HCT116 (cell line): ENCODE data around the gene FLT3LG. TPM values are rescaled to one million over a fixed set of nuclear protein-coding genes. Genes with fewer than 3 reads are reported as not detected.
"Not testable (repeated sequence)": the region's sequence is repeated elsewhere in the genome, so short reads cannot be mapped to it uniquely, and the experiment has no call there.

ENCODE experiments used
- ATAC-seq: fragments of 200-7000 bp; cut with Tn5 transposase; 2 replicates; pipeline ENCODE4 v1.9.1; 2020; ENCODE audit warnings: mild to moderate bottlenecking, moderate library complexity
- BruUV-seq: library from RNA; stranded (reverse); fragments of 400-500 nt; replicated peaks from 2 replicates; lab custom pipeline; 2021; lab: Mats Ljungman, UMichigan
- CTCF ChIA-PET: fragments of 300-600 bp; sonication (Branson Sonifier 250); formaldehyde crosslinking; loops from one replicate; lab custom pipeline; 2021; ENCODE audit warnings: antibody characterized with exemption; lab: Charles Lee
- POLR2A ChIA-PET: fragments of 300-600, 350-600 bp; sonication (Branson Sonifier 250); formaldehyde crosslinking; loops from one replicate; lab custom pipeline; 2021; ENCODE audit warnings: antibody characterized with exemption; lab: Charles Lee
- RAD21 ChIA-PET, 2 experiments: fragments of 300-600 bp; sonication (Branson Sonifier 250); formaldehyde crosslinking; loops; one replicate each; lab custom pipeline; 2023; ENCODE audit warnings: low total read pairs in 2 of 2; ENCODE audit not compliant: uncharacterized antibody in 2 of 2, unreplicated experiment in 2 of 2, low non-redundant PET in 1 of 2; lab: Charles Lee
- DNase-seq: peaks from one replicate; pipeline ENCODE4 v3.0.0-alpha.2; 2010; ENCODE audit warnings: low read depth, low spot score
- H2AFZ ChIP-seq: fragments of 200-600 bp; shearing (Covaris generic), sonication (generic); 2 replicates; pipeline ENCODE4 v1.6.1; 2017; ENCODE audit warnings: low read depth, mixed run types, mixed read lengths, antibody characterized with exemption, low read length; ENCODE audit not compliant: poor library complexity, severe bottlenecking
- H3K27ac ChIP-seq: 2 replicates; pipeline ENCODE4 v1.5.1; 2012; ENCODE audit warnings: low read depth, low read length
- H3K27me3 ChIP-seq: fragments of 200-600 bp; sonication (generic); 2 replicates; pipeline ENCODE4 v1.6.1; 2016; ENCODE audit warnings: mixed run types, low read length, mixed read lengths; ENCODE audit not compliant: insufficient read depth
- H3K36me3 ChIP-seq, 2 experiments: fragments of 200-500 bp in 1 of 2; fragments of 200-600 bp in 1 of 2; sonication (Bioruptor generic) in 1 of 2; sonication (generic) in 1 of 2; 2 replicates each; pipeline versions ENCODE4 v1.5.1 to v1.6.1; 2014 to 2016; ENCODE audit warnings: low read length in 2 of 2, inconsistent platforms in 1 of 2, mixed read lengths in 1 of 2, mixed run types in 1 of 2; ENCODE audit not compliant: insufficient read depth in 2 of 2, control insufficient read depth in 1 of 2
- H3K4me1 ChIP-seq, 2 experiments: fragments of 200-600 bp in 1 of 2; sonication (generic) in 1 of 2; 2 replicates each; pipeline versions ENCODE4 v1.5.1 to v1.6.1; 2012 to 2017; ENCODE audit warnings: low read length in 2 of 2, inconsistent platforms in 1 of 2, mild to moderate bottlenecking in 1 of 2, mixed read lengths in 1 of 2, mixed run types in 1 of 2, moderate library complexity in 1 of 2; ENCODE audit not compliant: insufficient read depth in 2 of 2, control insufficient read depth in 1 of 2
- H3K4me2 ChIP-seq: fragments of 200-600 bp; sonication (generic); 2 replicates; pipeline ENCODE4 v1.6.1; 2017; ENCODE audit warnings: mixed run types, low read length, mixed read lengths
- H3K4me3 ChIP-seq, 2 experiments: fragments of 200-600 bp in 1 of 2; sonication (generic) in 1 of 2; replicated peaks in 1 of 2; 2 replicates each; pipeline ENCODE4 v1.5.1; 2011 to 2016; ENCODE audit warnings: low read length in 2 of 2, control low read depth in 1 of 2, low read depth in 1 of 2, mild to moderate bottlenecking in 1 of 2, mixed read lengths in 1 of 2, mixed run types in 1 of 2
- H3K79me2 ChIP-seq: fragments of 200-600 bp; sonication (generic); 2 replicates; pipeline ENCODE4 v1.6.1; 2017; ENCODE audit warnings: mild to moderate bottlenecking, mixed run types, low read length, moderate library complexity, mixed read lengths; ENCODE audit not compliant: insufficient read depth
- H3K9ac ChIP-seq: fragments of 200-600 bp; sonication (generic); 2 replicates; pipeline ENCODE4 v1.6.1; 2016; ENCODE audit warnings: low read length, mixed read lengths
- H3K9me2 ChIP-seq: fragments of 200-600 bp; sonication (generic), shearing (Covaris generic); 2 replicates; pipeline ENCODE4 v1.6.1; 2017; ENCODE audit warnings: mixed run types, mild to moderate bottlenecking, moderate library complexity; ENCODE audit not compliant: insufficient read depth
- H3K9me3 ChIP-seq, 2 experiments: fragments of 200-500 bp in 1 of 2; fragments of 200-600 bp in 1 of 2; sonication (Bioruptor generic) in 1 of 2; sonication (generic) in 1 of 2; 2 replicates each; pipeline ENCODE4 v1.6.1; 2014 to 2017; ENCODE audit warnings: low read length in 2 of 2, mixed read lengths in 2 of 2, inconsistent platforms in 1 of 2, low read depth in 1 of 2, mild to moderate bottlenecking in 1 of 2, mixed run types in 1 of 2, moderate library complexity in 1 of 2; ENCODE audit not compliant: control insufficient read depth in 1 of 2, insufficient read depth in 1 of 2
- H4K20me1 ChIP-seq: fragments of 200-600 bp; sonication (generic), shearing (Covaris generic); 2 replicates; pipeline ENCODE4 v1.6.1; 2017; ENCODE audit warnings: mixed run types, mild to moderate bottlenecking, moderate library complexity; ENCODE audit not compliant: insufficient read depth
- CBX3 ChIP-seq: IDR thresholded peaks from 2 replicates; pipeline ENCODE4 v1.6.1; 2012; ENCODE audit warnings: low read depth
- TCF7L2 ChIP-seq: IDR thresholded peaks from 2 replicates; pipeline ENCODE4 v1.7.0; 2011; ENCODE audit warnings: borderline replicate concordance, inconsistent platforms; ENCODE audit not compliant: insufficient read depth, insufficient read length; ENCODE audit errors: extremely low read depth
- YY1 ChIP-seq: IDR thresholded peaks from 2 replicates; pipeline ENCODE4 v1.6.1; 2011; ENCODE audit warnings: low read length, low read depth, moderate library complexity, mild to moderate bottlenecking; ENCODE audit not compliant: insufficient replicate concordance; ENCODE audit errors: extremely low read depth
- intact Hi-C: fragments of 100-400 bp; cut with micrococcal nuclease; formaldehyde crosslinking; loops from 2 replicates; pipeline ENCODE4 v1.10.0; 2022
- total RNA-seq: library from RNA; stranded (reverse); gene quantifications from one replicate; pipeline ENCODE4 v1.2.1, GENCODE V29; 2021; ENCODE audit not compliant: unreplicated experiment

The FLT3LG gene
- total RNA-seq, 1 experiment from 2014 or later: 3.8 TPM

- TF ChIP-seq TCF7L2: no peak
- no peak for TF ChIP-seq YY1
- TF ChIP-seq CBX3: no peak
- intact Hi-C loops: no loop called here
- H3K4me1 ChIP-seq: peaks cover 35 to 60% of the 10 kb centered on the region in 2 experiments
- no peak overlapping the region for H3K4me3 ChIP-seq
- no peak overlapping the region for H3K27ac ChIP-seq
- POLR2A ChIA-PET: interaction anchor here (0.9 to 1.6 kb wide), 2 partner anchors 20 kb away, joined by 3 to 4 read pairs; partner anchors contain the start of gene ALDH16A1
- CTCF ChIA-PET: interaction anchor here (1.0 to 2.1 kb wide), 6 partner anchors 20 to 120 kb away, joined by 3 to 11 read pairs (median 5); partner anchors contain the start of genes ALDH16A1 and RPS11
- no peaks in the 10 kb centered on the region for H3K9me3 ChIP-seq
- H3K4me2 ChIP-seq: peak overlapping the region; percentile 48; the same call in 1 of the 2 replicates
- RAD21 ChIA-PET: no interaction called here
- no peaks in the 10 kb centered on the region for H3K79me2 ChIP-seq
- DNase-seq (no peak), ATAC-seq (no peak)
- H2AFZ ChIP-seq: no peak overlapping the region
- H3K36me3 ChIP-seq: no peaks in the 10 kb centered on the region; a peak in 1 of 4 replicates
- no peaks in the 10 kb centered on the region for H3K9me2 ChIP-seq
- BruUV-seq: no TSS peak
- H4K20me1 ChIP-seq: no peaks in the 10 kb centered on the region
- H3K27me3 ChIP-seq: no peaks in the 10 kb centered on the region
- H3K9ac ChIP-seq: no peak overlapping the region
Observed at GRCh38 chr19:49472936-49473335, 1.1 kb upstream of the FLT3LG start.

- H3K79me2 ChIP-seq, RAD21 ChIA-PET, H3K9me3 ChIP-seq, H4K20me1 ChIP-seq, intact Hi-C loops, H3K9me2 ChIP-seq, BruUV-seq, ATAC-seq, H3K27me3 ChIP-seq, H3K36me3 ChIP-seq, DNase-seq: not testable (repeated sequence)
- H3K4me1 ChIP-seq: peaks cover 36 to 57% of the 10 kb centered on the region in 2 experiments
- ChIA-PET POLR2A (interaction anchor here (1.6 kb wide), 1 partner anchor 19 kb away, joined by 3 read pairs; no protein-coding TSS in a partner anchor), CTCF (interaction anchor here (0.7 to 2.1 kb wide), 14 partner anchors 10 to 175 kb away, joined by 3 to 11 read pairs (median 3); partner anchors contain the start of genes ALDH16A1 and RPS11)
- peak overlapping the region; percentile 71 for H2AFZ ChIP-seq
- H3K4me3 ChIP-seq: peak overlapping the region; percentile 54 to 71
- peak overlapping the region; percentile 99 for H3K4me2 ChIP-seq
- H3K9ac ChIP-seq: peak overlapping the region; percentile 72
- 0 out of 2 replicates have a peak overlapping the region, but pooled peaks have one; percentile 19 for H3K27ac ChIP-seq
Observed at GRCh38 chr19:49473501-49473867, 531 bp upstream of the FLT3LG start.
